ENCODE measurements around the gene PDGFRB. TPM values are rescaled to one million over a fixed set of nuclear protein-coding genes. Genes with fewer than 3 reads are reported as not detected.
A peak's percentile ranks its signal among the peaks of the same experiment; 100 is the strongest.

Gene PDGFRB
- polyA plus RNA-seq, 3 donors, result 0.04 to 0.99 (median 0.20) TPM

GRCh38 chr5:150129813-150130492 is 25.7 kb downstream of the PDGFRB start:
- Histone ChIP-seq H3K4me1 (ENCODE audit: control insufficient read depth in 1 of 2, insufficient read depth in 2 of 2, low read length in 2 of 2) (peaks cover 24 to 36% of the 10 kb centered on the region in 2 donors), H3K9ac (ENCODE audit: insufficient read depth, low read length, poor library complexity, severe bottlenecking) (no peak overlapping the region), H3K9me3 (replicated peaks in 1 of 2; ENCODE audit: control insufficient read depth in 1 of 2, insufficient read depth in 1 of 2, low read length in 2 of 2) (no peaks in the 10 kb centered on the region), H3K36me3 (replicated peaks in 1 of 2; ENCODE audit: control insufficient read depth in 1 of 2, insufficient read depth in 2 of 2, low read length in 2 of 2) (no peaks in the 10 kb centered on the region), H3K79me2 (ENCODE audit: insufficient read depth, low read length) (no peaks in the 10 kb centered on the region), H3K4me3 (replicated peaks in 1 of 3; ENCODE audit: low read depth in 2 of 3, low read length in 3 of 3) (no peak overlapping the region), H3K4me2 (replicated peaks; ENCODE audit: extremely low read depth, low read length, poor library complexity, severe bottlenecking) (no peak overlapping the region), H3K27ac (ENCODE audit: low read depth in 1 of 2, low read length in 2 of 2) (no peak overlapping the region), H3K27me3 (ENCODE audit: control insufficient read depth in 2 of 2, insufficient read depth in 2 of 2, low read length in 2 of 2) (no peaks in the 10 kb centered on the region), H2AFZ (ENCODE audit: insufficient read depth, low read depth, low read length, poor library complexity, severe bottlenecking) (no peak overlapping the region), H4K20me1 (ENCODE audit: insufficient read depth, low read length) (no peaks in the 10 kb centered on the region)
- intact Hi-C loops (cut with micrococcal nuclease), result loop anchor here (1.0 to 10.0 kb wide), 4 partner anchors 42 to 215 kb away; no protein-coding TSS in a partner anchor
- WGBS (ENCODE audit: insufficient coverage), result 63% methylated on average over 22 of the region's 25 CpGs
- peak; percentile 69 to 81 (median 75) for DNase-seq
- Mint-ChIP-seq H3K36me3 (peaks cover 0 to 1% of the 10 kb centered on the region in 2 donors), H3K9me3 (no peaks in the 10 kb centered on the region), H3K4me1 (peaks cover 42% of the 10 kb centered on the region), H3K4me3 (peak overlapping the region in 1 of 2 donors; percentile 35), H3K27me3 (ENCODE audit: low read depth in 3 of 3) (peaks cover 2 to 3% (median 2%) of the 10 kb centered on the region in 3 donors), H3K27ac (peak overlapping the region in 3 of 7 donors; percentile 49 to 90 (median 64))
- peak; percentile 94 for TF ChIP-seq CTCF (IDR thresholded peaks at IDR 0.05)

- Histone ChIP-seq H3K36me3 (replicated peaks in 1 of 2; ENCODE audit: control insufficient read depth in 1 of 2, insufficient read depth in 2 of 2, low read length in 2 of 2) (no peaks in the 10 kb centered on the region), H3K4me3 (replicated peaks in 1 of 3; ENCODE audit: low read depth in 2 of 3, low read length in 3 of 3) (no peak overlapping the region), H4K20me1 (ENCODE audit: insufficient read depth, low read length) (no peaks in the 10 kb centered on the region), H3K4me2 (replicated peaks; ENCODE audit: extremely low read depth, low read length, poor library complexity, severe bottlenecking) (no peak overlapping the region), H3K27ac (ENCODE audit: low read depth in 1 of 2, low read length in 2 of 2) (no peak overlapping the region), H3K9me3 (replicated peaks in 1 of 2; ENCODE audit: control insufficient read depth in 1 of 2, insufficient read depth in 1 of 2, low read length in 2 of 2) (no peaks in the 10 kb centered on the region), H3K4me1 (ENCODE audit: control insufficient read depth in 1 of 2, insufficient read depth in 2 of 2, low read length in 2 of 2) (peaks cover 29 to 40% of the 10 kb centered on the region in 2 donors), H3K9ac (ENCODE audit: insufficient read depth, low read length, poor library complexity, severe bottlenecking) (no peak overlapping the region), H3K27me3 (ENCODE audit: control insufficient read depth in 2 of 2, insufficient read depth in 2 of 2, low read length in 2 of 2) (no peaks in the 10 kb centered on the region), H2AFZ (ENCODE audit: insufficient read depth, low read depth, low read length, poor library complexity, severe bottlenecking) (no peak overlapping the region), H3K79me2 (ENCODE audit: insufficient read depth, low read length) (no peaks in the 10 kb centered on the region)
- Mint-ChIP-seq H3K4me1 (peaks cover 46% of the 10 kb centered on the region), H3K36me3 (peaks cover 0 to 1% of the 10 kb centered on the region in 2 donors), H3K9me3 (no peaks in the 10 kb centered on the region), H3K27ac (no peak overlapping the region), H3K27me3 (ENCODE audit: low read depth in 3 of 3) (peaks cover 0 to 3% (median 2%) of the 10 kb centered on the region in 3 donors), H3K4me3 (no peak overlapping the region)
- 97% methylated on average over 6 of the region's 8 CpGs for WGBS (ENCODE audit: insufficient coverage)
- TF ChIP-seq CTCF (IDR thresholded peaks at IDR 0.05), result no peak
- no peak for DNase-seq
- intact Hi-C loops (cut with micrococcal nuclease), result no loop called here
Measured at GRCh38 chr5:150129454-150129812, 26.2 kb downstream of the PDGFRB start.
